HCT116 (cell line): ENCODE measurements around the gene B3GNT5.

Source experiments
- ATF3 ChIP-seq: IDR thresholded peaks from 2 replicates; pipeline ENCODE4 v1.6.1; 2012
- CEBPB ChIP-seq: IDR thresholded peaks from 2 replicates; pipeline ENCODE4 v1.6.1; 2012; ENCODE audit warnings: low read depth
- EGR1 ChIP-seq: IDR thresholded peaks from 2 replicates; pipeline ENCODE4 v1.6.1; 2012; ENCODE audit warnings: low read depth
- EZH2 ChIP-seq: fragments of 200-600 bp; sonication (generic); IDR thresholded peaks from 2 replicates; pipeline ENCODE4 v1.6.1; 2017; ENCODE audit warnings: antibody characterized with exemption, mixed run types
- EZH2phosphoT487 ChIP-seq: fragments of 200-600 bp; IDR thresholded peaks from 2 replicates; pipeline ENCODE4 v1.6.1; 2018; ENCODE audit warnings: antibody characterized with exemption, borderline replicate concordance
- MAX ChIP-seq: IDR thresholded peaks from 2 replicates; pipeline ENCODE4 v1.6.1; 2012
- POLR2AphosphoS5 ChIP-seq: IDR thresholded peaks from 2 replicates; pipeline ENCODE4 v1.6.1; 2011; ENCODE audit warnings: mild to moderate bottlenecking, low read depth, low read length, moderate library complexity
- SIN3A ChIP-seq: IDR thresholded peaks from 2 replicates; pipeline ENCODE4 v1.6.1; 2012; ENCODE audit warnings: low read depth
- ZBTB33 ChIP-seq: IDR thresholded peaks from 2 replicates; pipeline ENCODE4 v1.6.1; 2011; ENCODE audit warnings: mild to moderate bottlenecking, low read length, moderate library complexity; ENCODE audit not compliant: insufficient replicate concordance; ENCODE audit errors: extremely low read depth
- ZFX ChIP-seq: fragments of 450-650 bp; IDR thresholded peaks from 2 replicates; pipeline ENCODE4 v1.6.1; 2017
- TF ChIP-seq, protein P1 (sequence below), 3 experiments: fragments of 200-600 bp in 1 of 3; sonication (generic) in 1 of 3; IDR thresholded peaks in 2 of 3; conservative IDR thresholded peaks in 1 of 3; 2 replicates each; pipeline ENCODE4 v1.5.1; 2012 to 2017; ENCODE audit warnings: low read depth in 2 of 3, low read length in 2 of 3, antibody characterized with exemption in 1 of 3, borderline replicate concordance in 1 of 3, control low read depth in 1 of 3, mild to moderate bottlenecking in 1 of 3, mixed read lengths in 1 of 3, mixed run types in 1 of 3, moderate library complexity in 1 of 3; ENCODE audit not compliant: insufficient read depth in 1 of 3

- TF ChIP-seq, protein P1, sequence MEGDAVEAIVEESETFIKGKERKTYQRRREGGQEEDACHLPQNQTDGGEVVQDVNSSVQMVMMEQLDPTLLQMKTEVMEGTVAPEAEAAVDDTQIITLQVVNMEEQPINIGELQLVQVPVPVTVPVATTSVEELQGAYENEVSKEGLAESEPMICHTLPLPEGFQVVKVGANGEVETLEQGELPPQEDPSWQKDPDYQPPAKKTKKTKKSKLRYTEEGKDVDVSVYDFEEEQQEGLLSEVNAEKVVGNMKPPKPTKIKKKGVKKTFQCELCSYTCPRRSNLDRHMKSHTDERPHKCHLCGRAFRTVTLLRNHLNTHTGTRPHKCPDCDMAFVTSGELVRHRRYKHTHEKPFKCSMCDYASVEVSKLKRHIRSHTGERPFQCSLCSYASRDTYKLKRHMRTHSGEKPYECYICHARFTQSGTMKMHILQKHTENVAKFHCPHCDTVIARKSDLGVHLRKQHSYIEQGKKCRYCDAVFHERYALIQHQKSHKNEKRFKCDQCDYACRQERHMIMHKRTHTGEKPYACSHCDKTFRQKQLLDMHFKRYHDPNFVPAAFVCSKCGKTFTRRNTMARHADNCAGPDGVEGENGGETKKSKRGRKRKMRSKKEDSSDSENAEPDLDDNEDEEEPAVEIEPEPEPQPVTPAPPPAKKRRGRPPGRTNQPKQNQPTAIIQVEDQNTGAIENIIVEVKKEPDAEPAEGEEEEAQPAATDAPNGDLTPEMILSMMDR (IDR thresholded peaks at IDR 0.05 in 2 of 3, conservative IDR thresholded peaks at IDR 0.05 in 1 of 3; ENCODE audit: borderline replicate concordance in 1 of 3, insufficient read depth in 1 of 3, low read depth in 2 of 3, low read length in 2 of 3): no peak
- TF ChIP-seq ZFX: no peak
- no peak for TF ChIP-seq EZH2phosphoT487
- no peak for TF ChIP-seq ZBTB33
- TF ChIP-seq ATF3: no peak
- no peak for TF ChIP-seq CEBPB
- no peak for TF ChIP-seq EZH2
- TF ChIP-seq SIN3A: no peak
- no peak for TF ChIP-seq EGR1
- TF ChIP-seq POLR2AphosphoS5: no peak
- no peak for TF ChIP-seq MAX
Measured at GRCh38 chr3:183217548-183218332, 35.3 kb upstream of the B3GNT5 start.
